K562 (cell line): Measurements from ENCODE around the gene SAFB. TPM values are rescaled to one million over a fixed set of nuclear protein-coding genes. Genes with fewer than 3 reads are reported as not detected.

Experiments
- ARID1B ChIP-seq: fragments of 450-650 bp; IDR thresholded peaks from 2 replicates; pipeline ENCODE4 v1.6.1; 2016; ENCODE audit warnings: antibody characterized with exemption, mild to moderate bottlenecking, inconsistent platforms
- WHSC1 ChIP-seq: IDR thresholded peaks from one replicate; pipeline ENCODE4 v1.6.1; 2012; ENCODE audit warnings: low read length, control low read depth, inconsistent platforms
- ZNF318 ChIP-seq, 2 experiments: fragments of 450-650 bp; IDR thresholded peaks; 2 replicates each; pipeline ENCODE4 v1.6.1; 2016; ENCODE audit warnings: mild to moderate bottlenecking in 2 of 2, borderline replicate concordance in 1 of 2, low read depth in 1 of 2, moderate library complexity in 1 of 2
- polyA plus RNA-seq, 8 experiments: library from polyadenylated mRNA; depleted of rRNA in 4 of 8; stranded (reverse) in 5 of 8; unstranded in 3 of 8; fragments of >200 nt; fragmentation: Nextera tagmentation in 2 of 8; fragmentation: Illumina TruSeq in 1 of 8; extraction: Ambion mirVana in 2 of 8; extraction: Trizol in 1 of 8; gene quantifications; 2 replicates each; pipeline versions ENCODE4 v1.2.1 to v1.2.3, GENCODE V29; 2011 to 2014; ENCODE audit warnings: inconsistent platforms in 1 of 8, missing spikeins in 1 of 8
- total RNA-seq, 7 experiments: library from RNA; depleted of rRNA in 6 of 7; stranded (reverse); fragments of >200 nt in 6 of 7; fragmentation: Illumina TruSeq in 2 of 7; extraction: Trizol in 2 of 7; gene quantifications; 2 replicates each; pipeline versions ENCODE4 v1.2.1 to v1.2.3, GENCODE V29; 2011 to 2021; ENCODE audit warnings: low replicate concordance in 1 of 7

Gene SAFB
- total and polyA plus RNA-seq, 9 of the 15 experiments (the other 6 are each of a cell fraction or from before 2014, with no cell fraction given), result 1.1 to 151 (median 83.1) TPM

- TF ChIP-seq ZNF318 (IDR thresholded peaks at IDR 0.05; ENCODE audit: borderline replicate concordance in 1 of 2, low read depth in 1 of 2) (no peak), ARID1B (no peak), WHSC1 (no peak)
Observed at GRCh38 chr19:5667751-5668271, 44.9 kb downstream of the SAFB start (continued).
